ENCODE measurements around the gene OBSCN.

DNA sequence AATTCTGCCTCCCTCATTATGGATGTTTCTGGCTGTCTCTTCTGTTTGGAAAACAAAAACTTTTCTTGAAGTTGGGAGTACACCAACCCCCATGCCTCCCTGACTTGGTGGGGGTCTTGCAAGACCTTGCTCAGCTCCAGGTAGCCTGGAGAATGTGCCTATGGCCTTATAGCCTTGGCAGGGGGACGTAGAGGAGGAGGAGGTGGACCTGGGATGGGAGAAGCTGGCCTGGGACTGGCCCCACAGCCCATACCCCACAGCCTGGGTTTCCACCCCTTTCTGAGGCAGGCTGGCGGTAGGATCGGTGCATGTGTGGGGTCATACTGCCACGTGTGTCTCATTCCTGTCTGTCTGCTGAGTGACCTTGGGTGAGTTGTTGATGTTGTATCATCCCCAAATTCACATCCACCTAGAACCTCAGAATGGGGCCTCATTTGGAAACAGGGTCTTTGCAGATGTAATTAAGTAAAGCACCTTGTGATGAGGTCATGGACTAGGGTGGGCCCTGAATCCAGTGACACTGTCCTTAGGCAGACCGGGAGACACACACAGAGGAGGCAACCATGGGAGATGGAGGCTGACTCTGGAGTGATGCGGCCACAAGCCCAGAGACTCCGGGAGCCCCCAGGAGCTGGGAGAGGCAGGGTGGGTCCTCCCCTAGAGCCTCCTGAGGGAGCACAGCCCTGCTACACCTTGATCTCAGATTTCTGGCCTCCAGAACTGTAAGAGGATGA, 18.5 kb downstream of the OBSCN start:
- TF ChIP-seq CTCF (conservative IDR thresholded peaks at IDR 0.05) (no peak), ZFX (IDR thresholded peaks at IDR 0.05) (no peak)

Data from C4-2B (cell line).